ENCODE measurements around the gene ARHGEF39.

DNA sequence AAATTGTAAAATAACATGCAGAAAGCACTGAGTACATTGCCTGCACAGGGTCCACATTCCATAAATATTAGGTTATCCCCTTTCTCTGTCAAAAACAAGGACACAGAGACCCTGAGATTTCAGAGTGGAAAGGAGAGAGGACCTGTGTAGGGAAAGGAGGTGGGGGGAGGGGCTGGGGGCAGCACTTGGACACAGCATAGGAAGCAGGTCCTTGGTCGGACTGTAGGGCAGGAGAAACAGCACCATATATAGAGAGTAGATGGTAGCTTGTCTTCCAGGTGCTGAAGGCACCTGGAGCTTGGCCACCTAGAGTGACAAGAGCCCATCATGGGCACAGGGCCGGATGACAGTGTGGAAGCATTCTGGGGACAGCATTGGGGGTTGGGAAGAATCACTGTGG, 22.3 kb upstream of the ARHGEF39 start:
- TF ChIP-seq, protein P1, sequence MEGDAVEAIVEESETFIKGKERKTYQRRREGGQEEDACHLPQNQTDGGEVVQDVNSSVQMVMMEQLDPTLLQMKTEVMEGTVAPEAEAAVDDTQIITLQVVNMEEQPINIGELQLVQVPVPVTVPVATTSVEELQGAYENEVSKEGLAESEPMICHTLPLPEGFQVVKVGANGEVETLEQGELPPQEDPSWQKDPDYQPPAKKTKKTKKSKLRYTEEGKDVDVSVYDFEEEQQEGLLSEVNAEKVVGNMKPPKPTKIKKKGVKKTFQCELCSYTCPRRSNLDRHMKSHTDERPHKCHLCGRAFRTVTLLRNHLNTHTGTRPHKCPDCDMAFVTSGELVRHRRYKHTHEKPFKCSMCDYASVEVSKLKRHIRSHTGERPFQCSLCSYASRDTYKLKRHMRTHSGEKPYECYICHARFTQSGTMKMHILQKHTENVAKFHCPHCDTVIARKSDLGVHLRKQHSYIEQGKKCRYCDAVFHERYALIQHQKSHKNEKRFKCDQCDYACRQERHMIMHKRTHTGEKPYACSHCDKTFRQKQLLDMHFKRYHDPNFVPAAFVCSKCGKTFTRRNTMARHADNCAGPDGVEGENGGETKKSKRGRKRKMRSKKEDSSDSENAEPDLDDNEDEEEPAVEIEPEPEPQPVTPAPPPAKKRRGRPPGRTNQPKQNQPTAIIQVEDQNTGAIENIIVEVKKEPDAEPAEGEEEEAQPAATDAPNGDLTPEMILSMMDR (optimal IDR thresholded peaks at IDR 0.05 in 1 of 3, IDR thresholded peaks at IDR 0.05 in 1 of 3, conservative IDR thresholded peaks at IDR 0.05 in 1 of 3; ENCODE audit: extremely low read depth in 1 of 3, insufficient read depth in 2 of 3, low read length in 3 of 3), result no peak
- TF ChIP-seq EZH2 (IDR thresholded peaks at IDR 0.05; ENCODE audit: low read length), result no peak
